ENCODE data around the gene MT1HL1.
"Not testable (repeated sequence)": the region's sequence is repeated elsewhere in the genome, so short reads cannot be mapped to it uniquely, and the experiment has no call there.

MT1HL1 gene

GRCh38 chr1:237016626-237017025 lies 12.4 kb upstream of the MT1HL1 start:
- DNase-seq (ENCODE audit: low spot score): no peak

DNA sequence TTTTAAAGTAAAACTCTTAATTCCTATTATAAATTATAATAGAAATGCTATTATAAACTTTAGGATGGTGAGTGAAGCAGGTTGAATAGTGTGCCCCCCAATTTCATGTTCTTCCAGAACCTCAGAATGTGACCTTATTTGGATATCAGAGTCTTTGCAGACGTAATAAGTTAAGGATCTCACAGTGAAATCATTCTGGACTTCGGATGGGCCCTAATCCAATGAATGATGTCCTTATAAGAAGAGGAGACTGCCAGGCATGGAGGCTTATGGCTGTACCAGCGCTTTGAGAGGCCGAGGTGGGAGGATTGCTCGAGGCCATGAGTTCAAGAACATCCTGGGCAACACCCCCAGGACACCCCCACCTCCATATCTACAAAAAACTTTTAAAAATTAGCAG lies 9.4 kb upstream of the MT1HL1 start:
- no peak for DNase-seq (ENCODE audit: low spot score)

GRCh38 chr1:237012788-237013383 lies 8.6 kb upstream of the MT1HL1 start:
- DNase-seq (ENCODE audit: low spot score): no peak

DNA sequence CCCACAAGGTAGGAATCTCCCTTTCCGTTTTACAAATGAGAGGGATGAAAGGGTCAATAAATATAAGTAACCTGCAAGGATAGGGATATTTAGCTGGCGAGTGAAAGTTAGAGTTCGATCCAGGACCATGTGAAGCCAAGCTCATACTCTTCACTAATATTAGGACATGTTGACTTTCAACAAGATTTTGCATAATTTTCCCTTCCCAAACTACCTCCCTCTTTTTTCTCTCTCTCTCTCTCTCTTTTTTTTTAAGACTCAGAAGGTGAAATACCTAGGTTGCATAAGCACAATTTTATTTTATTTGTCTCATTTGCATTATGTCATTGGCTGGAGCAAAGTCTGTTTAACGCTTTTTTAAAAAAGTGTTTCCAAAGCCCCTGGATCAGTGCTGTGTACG lies 8.1 kb upstream of the MT1HL1 start:
- DNase-seq (ENCODE audit: low spot score): no peak

DNA sequence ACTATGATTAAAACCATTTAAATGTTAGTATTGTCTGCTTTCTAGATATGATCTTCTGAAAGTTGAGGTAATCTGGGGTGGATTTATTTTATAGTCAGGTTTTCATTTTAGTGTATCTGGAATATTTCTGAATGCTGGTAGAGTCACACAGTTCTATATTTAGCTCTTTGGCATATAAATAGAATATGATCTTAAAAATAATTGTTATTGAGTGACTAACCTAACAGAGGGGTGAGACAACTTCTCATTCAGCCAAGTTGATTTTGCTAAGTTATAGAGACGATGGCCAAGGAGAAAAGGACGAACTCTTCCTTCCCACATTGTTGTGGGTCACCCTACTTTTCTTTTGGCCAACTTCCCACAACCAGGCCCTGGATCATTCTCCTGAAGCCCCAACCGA lies 7.2 kb upstream of the MT1HL1 start:
- DNase-seq (ENCODE audit: low spot score): no peak

GRCh38 chr1:237009611-237010010 lies 5.4 kb upstream of the MT1HL1 start:
- DNase-seq (ENCODE audit: low spot score): no peak

GRCh38 chr1:237007147-237007881 lies 3.1 kb upstream of the MT1HL1 start:
- no peak for DNase-seq (ENCODE audit: low spot score)

GRCh38 chr1:237005674-237006073 lies 1.4 kb upstream of the MT1HL1 start:
- DNase-seq (ENCODE audit: low spot score): no peak

DNA sequence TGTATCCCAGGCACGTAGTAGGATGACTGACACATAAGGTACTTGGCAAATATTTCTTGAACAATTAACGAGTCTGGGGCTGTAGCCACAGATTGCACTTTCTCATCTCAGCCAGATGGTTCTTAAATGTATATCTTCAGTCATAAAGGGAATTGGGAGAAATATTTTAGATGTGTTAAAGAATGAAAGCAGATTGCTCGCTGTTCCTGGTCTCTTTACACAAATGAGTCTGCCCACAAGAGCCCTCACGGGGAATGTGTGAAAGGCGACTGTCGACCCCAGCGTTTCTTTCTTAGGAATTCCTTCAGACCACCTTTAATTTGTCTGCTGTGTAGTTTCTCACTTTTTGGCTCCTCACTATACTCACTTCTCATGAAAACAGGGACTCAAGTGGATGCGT lies 725 bp downstream of the MT1HL1 start:
- no peak for DNase-seq (ENCODE audit: low spot score)

DNA sequence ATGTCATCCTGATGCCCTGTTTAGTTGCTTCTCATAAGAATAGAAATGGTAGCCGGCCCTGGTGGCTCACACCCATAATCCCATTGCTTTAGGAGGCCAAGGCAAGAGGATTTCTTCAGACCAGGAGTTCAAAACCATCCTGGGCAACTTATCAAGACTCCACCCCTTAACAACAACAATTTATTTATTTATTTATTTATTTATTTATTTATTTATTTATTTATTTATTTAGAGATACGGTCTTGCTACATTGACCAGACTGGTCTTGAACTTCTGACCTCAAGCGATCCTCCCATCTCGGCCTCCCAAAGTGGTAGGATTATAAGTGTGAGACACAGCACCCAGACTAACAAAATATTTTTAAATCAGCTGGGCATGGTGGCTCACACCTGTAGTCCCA lies 4.0 kb downstream of the MT1HL1 start:
- no peak for DNase-seq (ENCODE audit: low spot score)

GRCh38 chr1:236998546-236998945 lies 5.7 kb downstream of the MT1HL1 start:
- no peak for DNase-seq (ENCODE audit: low spot score)

DNA sequence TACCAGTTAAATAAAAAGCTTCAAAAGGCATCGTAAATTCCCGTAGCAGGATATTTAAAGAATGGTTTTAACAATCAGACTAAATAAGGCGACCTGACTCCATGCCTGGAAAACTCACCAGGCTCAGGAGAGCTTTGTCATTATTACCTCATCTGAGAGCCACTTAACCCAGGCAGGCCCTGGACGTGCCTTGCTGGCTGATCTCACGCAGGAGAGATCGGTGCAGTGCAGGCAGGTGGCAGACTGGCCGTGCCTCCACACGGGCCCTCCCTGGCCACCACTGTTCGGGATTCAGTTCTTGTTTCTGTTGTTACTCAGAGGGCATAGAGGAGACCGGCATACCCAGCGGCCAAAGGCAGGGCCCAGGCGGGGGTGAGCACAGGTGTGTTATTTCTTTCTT lies 6.4 kb downstream of the MT1HL1 start:
- DNase-seq (ENCODE audit: low spot score): no peak

DNA sequence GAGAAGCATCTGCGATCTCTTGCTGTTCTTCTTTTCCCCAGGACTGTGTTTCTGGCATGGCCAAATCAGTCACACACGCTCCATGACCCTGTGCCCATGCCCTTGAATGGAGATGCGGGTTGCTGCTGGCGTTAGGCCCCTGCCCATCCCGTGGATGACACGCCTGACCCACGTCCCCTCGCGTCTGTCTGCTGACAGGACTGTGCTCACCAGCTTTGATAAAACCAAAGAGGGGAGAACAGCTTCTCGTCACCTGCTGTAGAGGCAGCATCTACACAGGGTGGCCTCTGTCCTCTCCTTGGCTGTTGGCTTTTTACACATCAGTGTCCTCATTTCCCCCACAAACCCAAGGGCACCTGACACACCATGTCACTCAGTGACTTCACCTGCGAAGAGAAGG lies 6.9 kb downstream of the MT1HL1 start:
- no peak for DNase-seq (ENCODE audit: low spot score)

DNA sequence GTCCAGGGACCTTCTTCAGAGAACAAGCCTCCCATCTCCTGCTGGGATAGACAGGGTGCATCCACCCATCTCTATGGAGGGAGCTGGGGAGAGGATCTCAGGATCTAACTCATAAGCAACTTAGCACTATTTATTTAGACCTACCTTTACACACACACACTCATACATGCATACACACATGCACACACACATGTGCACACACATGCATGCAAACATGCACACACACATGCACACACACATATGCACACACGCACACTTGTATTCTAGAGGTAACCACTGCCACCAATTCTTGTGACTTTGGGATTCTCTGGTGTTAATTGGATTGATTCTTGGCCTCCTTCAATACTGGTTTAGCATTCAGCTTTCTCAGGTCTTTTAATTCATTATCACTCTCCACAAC lies 9.8 kb downstream of the MT1HL1 start:
- no peak for DNase-seq (ENCODE audit: low spot score)

- no peak for DNase-seq (ENCODE audit: low spot score)
Measured at GRCh38 chr1:236992449-236992848, 11.8 kb downstream of the MT1HL1 start.

- DNase-seq (ENCODE audit: low spot score): no peak
Measured at GRCh38 chr1:236990052-236990445, 14.2 kb downstream of the MT1HL1 start.

DNA sequence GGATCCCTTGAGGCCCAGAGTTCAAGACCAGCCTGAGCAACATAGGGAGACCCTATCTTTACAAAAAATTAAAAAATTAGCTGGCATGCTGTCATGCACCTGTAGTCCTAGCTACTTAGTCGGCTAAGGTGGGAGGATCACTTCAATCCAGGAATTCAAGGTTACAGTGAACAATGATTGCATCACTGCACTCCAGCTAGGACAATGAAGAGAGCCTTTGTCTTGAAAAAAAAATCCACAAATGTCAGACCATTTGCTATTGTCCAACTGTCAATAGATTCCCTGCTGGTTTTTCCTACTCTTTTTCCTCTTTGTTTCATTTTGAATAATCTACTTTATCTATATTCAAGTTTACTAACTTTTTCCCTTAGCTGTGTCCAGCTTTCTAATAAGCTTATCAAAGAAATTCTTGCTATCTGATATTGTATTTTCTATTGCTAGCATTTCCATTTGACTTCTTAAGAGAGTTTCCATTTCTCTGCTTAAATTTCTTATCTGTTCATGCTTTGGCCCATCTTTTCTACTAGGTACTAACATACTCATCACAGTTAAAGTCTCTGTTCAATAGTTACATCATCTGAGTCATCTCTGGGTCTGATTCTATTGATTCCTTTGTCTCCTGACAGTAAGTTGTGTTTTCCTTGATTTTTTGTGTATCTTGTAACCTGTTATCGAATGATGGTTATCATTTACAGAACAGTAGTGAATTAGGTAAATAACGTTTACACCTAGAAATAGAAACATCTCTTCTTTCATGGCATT lies 14.8 kb downstream of the MT1HL1 start:
- no peak for DNase-seq (ENCODE audit: low spot score)

DNA sequence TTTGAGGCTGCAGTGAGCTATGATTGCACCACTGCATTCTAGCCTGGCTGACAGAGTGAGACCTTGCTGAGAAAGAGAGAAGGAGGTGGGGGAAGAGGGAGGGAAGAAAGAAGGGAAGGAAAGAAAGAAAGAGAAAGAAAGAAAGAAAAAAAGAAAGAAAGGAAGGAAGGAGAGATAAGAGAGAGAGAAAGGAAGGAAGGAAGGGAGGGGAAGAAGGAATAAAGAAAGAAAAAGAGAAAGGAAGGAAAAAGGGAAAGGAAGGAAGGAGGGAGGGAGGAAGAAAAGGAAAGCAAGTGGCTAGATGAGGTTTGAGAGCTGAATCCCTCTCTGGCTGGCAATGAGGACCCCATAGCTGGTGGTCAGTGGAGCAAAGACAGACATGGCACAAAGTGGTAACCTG lies 20.4 kb downstream of the MT1HL1 start:
- no peak for DNase-seq (ENCODE audit: low spot score)

GRCh38 chr1:236982380-236982779 lies 21.9 kb downstream of the MT1HL1 start:
- no peak for DNase-seq (ENCODE audit: low spot score)

DNA sequence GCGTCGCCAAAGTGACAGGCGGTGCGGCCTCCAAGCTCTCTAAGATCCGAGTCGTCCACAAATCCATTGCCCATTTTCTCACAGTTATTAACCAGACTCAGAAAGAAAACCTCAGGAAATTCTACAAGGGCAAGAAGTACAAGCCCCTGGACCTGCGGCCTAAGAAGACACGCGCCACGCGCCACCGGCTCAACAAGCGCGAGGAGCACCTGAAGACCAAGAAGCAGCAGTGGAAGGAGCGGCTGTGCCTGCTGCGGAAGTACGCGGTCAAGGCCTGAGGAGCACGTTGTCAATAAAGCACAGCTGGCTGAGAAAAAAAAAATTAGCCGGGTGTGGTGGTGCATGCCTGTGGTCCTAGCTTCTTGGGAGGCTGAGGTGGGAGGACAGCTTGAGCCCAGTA lies 22.8 kb downstream of the MT1HL1 start:
- DNase-seq (ENCODE audit: low spot score): not testable (repeated sequence)

- no peak for DNase-seq (ENCODE audit: low spot score)
Measured at GRCh38 chr1:236980673-236981072, 23.6 kb downstream of the MT1HL1 start.

DNA sequence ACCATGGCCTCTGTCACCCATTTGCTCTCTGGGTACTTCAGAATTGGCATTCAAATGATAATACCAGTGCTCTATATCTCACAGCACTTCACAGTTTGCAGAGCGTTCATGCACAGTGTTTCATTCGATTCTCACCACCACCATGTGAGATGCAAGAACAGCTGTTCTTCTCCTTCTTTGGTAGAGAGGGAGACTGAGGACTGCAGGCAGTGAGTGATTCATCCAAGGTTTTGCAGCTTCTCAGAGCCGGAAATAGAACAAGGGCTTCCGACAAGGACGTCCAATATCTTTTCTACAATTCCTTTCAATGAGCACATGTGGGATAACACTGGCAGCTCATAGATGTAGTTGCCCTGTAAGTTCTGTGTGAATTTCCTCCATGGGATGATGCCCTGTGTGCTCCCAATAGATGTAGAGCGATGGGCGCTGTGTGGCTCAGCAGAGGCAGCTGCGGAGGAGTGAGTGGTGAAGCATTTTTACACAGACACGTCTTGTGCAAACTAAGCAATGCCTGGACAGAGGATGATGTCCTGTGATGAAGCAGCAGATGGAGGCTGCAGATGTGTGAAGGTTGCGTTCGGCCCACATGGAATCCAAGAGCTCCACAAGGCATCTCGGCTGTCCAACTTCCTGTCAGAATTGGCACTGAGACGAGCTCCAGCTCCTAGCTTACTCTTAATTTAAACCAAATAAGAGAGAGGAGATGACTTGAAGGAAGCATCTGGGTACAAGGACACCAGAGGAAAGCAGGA lies 24.9 kb downstream of the MT1HL1 start:
- no peak for DNase-seq (ENCODE audit: low spot score)

DNA sequence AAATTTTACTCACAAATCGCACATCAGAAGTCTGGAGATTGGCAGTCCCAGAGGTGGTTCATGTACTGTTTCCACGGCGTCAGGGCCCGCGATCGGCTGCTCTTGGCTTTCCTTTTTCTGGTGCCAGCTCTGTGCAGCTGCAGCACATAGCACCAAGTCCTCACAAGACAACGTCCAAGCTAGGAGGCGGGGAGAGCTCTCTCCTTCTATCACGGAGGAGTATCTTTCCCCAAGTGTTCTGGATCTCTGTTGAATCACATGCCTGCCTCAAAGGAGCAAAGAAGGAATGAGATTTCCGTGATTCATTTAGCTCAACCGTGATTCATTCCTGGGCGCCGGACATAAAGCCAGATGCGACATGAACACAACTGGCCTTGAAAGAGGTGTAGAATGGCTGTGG lies 25.5 kb downstream of the MT1HL1 start:
- DNase-seq (ENCODE audit: low spot score): no peak
